Activated CD8-positive, alpha-beta T cell treated with anti-CD3 and anti-CD28 coated beads for 36 hours (primary cell): ENCODE measurements around the gene IAH1. TPM values are rescaled to one million over a fixed set of nuclear protein-coding genes. Genes with fewer than 3 reads are reported as not detected.

Experiments
- ATAC-seq: fragments of 200-7000 bp; cut with Tn5 transposase; one replicate; pipeline ENCODE4 v1.10.0; 2021; ENCODE audit warnings: mild to moderate bottlenecking, moderate library complexity
- CTCF ChIA-PET: fragments of 350-600 bp; sonication (Branson Sonifier 250); formaldehyde crosslinking; loops from one replicate; lab custom pipeline; 2021; ENCODE audit warnings: antibody characterized with exemption; lab: Charles Lee
- POLR2A ChIA-PET: fragments of 350-600 bp; sonication (Branson Sonifier 250); formaldehyde crosslinking; loops from one replicate; lab custom pipeline; 2021; ENCODE audit warnings: antibody characterized with exemption; lab: Charles Lee
- DNase-seq: peaks from one replicate; pipeline ENCODE4 v3.0.0-alpha.2; 2020
- H3K27ac Mint-ChIP-seq: one replicate; pipeline ENCODE4 v1.8.0; 2021; ENCODE audit warnings: mild to moderate bottlenecking, mixed read lengths
- H3K27me3 Mint-ChIP-seq: one replicate; pipeline ENCODE4 v1.8.0; 2021; ENCODE audit warnings: mixed read lengths
- H3K36me3 Mint-ChIP-seq: one replicate; pipeline ENCODE4 v1.8.0; 2021; ENCODE audit warnings: low read depth, mixed read lengths
- H3K4me1 Mint-ChIP-seq: one replicate; pipeline ENCODE4 v1.8.0; 2021; ENCODE audit warnings: low read depth, mixed read lengths
- H3K4me3 Mint-ChIP-seq: one replicate; pipeline ENCODE4 v1.8.0; 2021; ENCODE audit warnings: mild to moderate bottlenecking, moderate library complexity, mixed read lengths
- H3K9me3 Mint-ChIP-seq: one replicate; pipeline ENCODE4 v1.8.0; 2021; ENCODE audit warnings: mixed read lengths
- CTCF ChIP-seq: fragments of 200-600 bp; IDR thresholded peaks from one replicate; pipeline ENCODE4 v1.8.0; 2022; ENCODE audit warnings: antibody characterized with exemption, mild to moderate bottlenecking
- intact Hi-C: fragments of 100-400 bp; cut with micrococcal nuclease; formaldehyde crosslinking; loops from one replicate; pipeline ENCODE4 v1.10.0; 2022
- total RNA-seq, 2 experiments: library from RNA; stranded (reverse); gene quantifications; one replicate each; pipeline ENCODE4 v1.2.3, GENCODE V29; 2021

Gene IAH1
- total RNA-seq, 2 experiments from 2014 or later: 64.9 to 67.3 TPM

- TF ChIP-seq CTCF: no peak
- ChIA-PET POLR2A (interaction anchor here (0.8 kb wide), 1 partner anchor 39 kb away, joined by 3 read pairs; the partner anchor contains the start of gene ADAM17), CTCF (interaction anchor here (1.1 to 1.7 kb wide), 3 partner anchors 17 to 282 kb away, joined by 3 read pairs; no protein-coding TSS in a partner anchor)
- ATAC-seq (no peak), DNase-seq (no peak)
- Mint-ChIP-seq H3K9me3 (no peaks in the 10 kb centered on the region), H3K36me3 (peaks cover 44% of the 10 kb centered on the region), H3K4me1 (no peaks in the 10 kb centered on the region), H3K27ac (peak overlapping the region; percentile 46), H3K27me3 (no peaks in the 10 kb centered on the region), H3K4me3 (no peak overlapping the region)
- intact Hi-C loops: no loop called here
Measured at GRCh38 chr2:9517118-9517782, 42.9 kb downstream of the IAH1 start.

GRCh38 chr2:9518163-9518562 lies 43.8 kb downstream of the IAH1 start:
- intact Hi-C loops: no loop called here
- no peak for TF ChIP-seq CTCF
- H3K4me1 Mint-ChIP-seq: no peaks in the 10 kb centered on the region
- H3K9me3 Mint-ChIP-seq: no peaks in the 10 kb centered on the region
- POLR2A ChIA-PET: interaction anchor here (0.7 to 0.8 kb wide), 2 partner anchors 38 to 688 kb away, joined by 3 read pairs; partner anchors contain the start of gene ADAM17
- no peak overlapping the region for H3K27ac Mint-ChIP-seq
- peaks cover 41% of the 10 kb centered on the region for H3K36me3 Mint-ChIP-seq
- CTCF ChIA-PET: interaction anchor here (1.1 to 1.7 kb wide), 3 partner anchors 16 to 281 kb away, joined by 3 read pairs; no protein-coding TSS in a partner anchor
- DNase-seq (no peak), ATAC-seq (no peak)
- no peak overlapping the region for H3K4me3 Mint-ChIP-seq
- H3K27me3 Mint-ChIP-seq: no peaks in the 10 kb centered on the region

GRCh38 chr2:9518780-9519179 lies 44.4 kb downstream of the IAH1 start:
- CTCF ChIA-PET: interaction anchor here (1.6 to 1.7 kb wide), 2 partner anchors 16 to 281 kb away, joined by 3 read pairs; no protein-coding TSS in a partner anchor
- H3K27ac Mint-ChIP-seq: no peak overlapping the region
- H3K36me3 Mint-ChIP-seq: peaks cover 37% of the 10 kb centered on the region

GRCh38 chr2:9519250-9519649 lies 44.9 kb downstream of the IAH1 start:
- no peaks in the 10 kb centered on the region for H3K4me1 Mint-ChIP-seq
- no peak for TF ChIP-seq CTCF
- intact Hi-C loops: no loop called here
- peaks cover 35% of the 10 kb centered on the region for H3K36me3 Mint-ChIP-seq
- POLR2A ChIA-PET: no interaction called here
- H3K9me3 Mint-ChIP-seq: no peaks in the 10 kb centered on the region
- ATAC-seq: no peak
- H3K4me3 Mint-ChIP-seq: no peak overlapping the region
- no peaks in the 10 kb centered on the region for H3K27me3 Mint-ChIP-seq
- DNase-seq: no peak
- CTCF ChIA-PET: interaction anchor here (1.0 kb wide), 1 partner anchor 553 kb away, joined by 3 read pairs; no protein-coding TSS in a partner anchor
- no peak overlapping the region for H3K27ac Mint-ChIP-seq

More at GRCh38 chr2:9518780-9519179, 44.4 kb downstream of the IAH1 start:
- Mint-ChIP-seq H3K27me3 (no peaks in the 10 kb centered on the region), H3K9me3 (no peaks in the 10 kb centered on the region), H3K4me1 (no peaks in the 10 kb centered on the region), H3K4me3 (no peak overlapping the region)
- TF ChIP-seq CTCF: no peak
- no peak for ATAC-seq
- no peak for DNase-seq
- POLR2A ChIA-PET: interaction anchor here (0.7 kb wide), 1 partner anchor 688 kb away, joined by 3 read pairs; no protein-coding TSS in a partner anchor
- intact Hi-C loops: no loop called here

GRCh38 chr2:9524291-9524690 lies 49.9 kb downstream of the IAH1 start:
- no peaks in the 10 kb centered on the region for H3K27me3 Mint-ChIP-seq
- H3K4me1 Mint-ChIP-seq: no peaks in the 10 kb centered on the region
- H3K9me3 Mint-ChIP-seq: no peaks in the 10 kb centered on the region
- no peak overlapping the region for H3K27ac Mint-ChIP-seq
- TF ChIP-seq CTCF: no peak
- DNase-seq (no peak), ATAC-seq (no peak)
- H3K36me3 Mint-ChIP-seq: peaks cover 46% of the 10 kb centered on the region
- ChIA-PET CTCF (interaction anchor here (1.4 kb wide), 1 partner anchor 12 kb away, joined by 4 read pairs; no protein-coding TSS in a partner anchor), POLR2A (no interaction called here)
- H3K4me3 Mint-ChIP-seq: no peak overlapping the region
- intact Hi-C loops: no loop called here
